Astrocyte (in vitro differentiated cells and primary cell): ENCODE results near the gene RHBDL3. TPM values are rescaled to one million over a fixed set of nuclear protein-coding genes. Genes with fewer than 3 reads are reported as not detected.
"Not testable (repeated sequence)": the region's sequence is repeated elsewhere in the genome, so short reads cannot be mapped to it uniquely, and the experiment has no call there.

Experiments
- DNase-seq: peaks from one replicate; pipeline ENCODE4 v3.0.0-alpha.2; 2010; ENCODE audit warnings: low read depth
- FAIRE-seq: peaks from 2 replicates; lab custom pipeline; 2011; peaks lifted over from hg19 to GRCh38; lab: Jason Lieb, UNC
- H2AFZ ChIP-seq: 2 replicates; pipeline ENCODE4 v1.6.0; 2012; ENCODE audit warnings: low read depth, low read length, inconsistent platforms
- H3K27ac ChIP-seq: 2 replicates; pipeline ENCODE4 v1.5.1; 2011; ENCODE audit warnings: low read depth, low read length, inconsistent platforms
- H3K27me3 ChIP-seq: 2 replicates; pipeline ENCODE4 v1.6.0; 2011; ENCODE audit warnings: low read length, inconsistent platforms; ENCODE audit not compliant: insufficient read depth
- H3K36me3 ChIP-seq: 2 replicates; pipeline ENCODE4 v1.5.1; 2011; ENCODE audit warnings: low read length, inconsistent platforms; ENCODE audit not compliant: insufficient read depth
- H3K4me1 ChIP-seq: 2 replicates; pipeline ENCODE4 v1.5.1; 2011; ENCODE audit warnings: low read length, inconsistent platforms; ENCODE audit not compliant: insufficient read depth
- H3K4me2 ChIP-seq: 2 replicates; pipeline ENCODE4 v1.6.0; 2012; ENCODE audit warnings: low read length, inconsistent platforms
- H3K4me3 ChIP-seq: 2 replicates; pipeline ENCODE4 v1.5.1; 2011; ENCODE audit warnings: low read depth, mild to moderate bottlenecking, low read length, inconsistent platforms; ENCODE audit not compliant: insufficient read depth
- H3K79me2 ChIP-seq: 2 replicates; pipeline ENCODE4 v1.6.0; 2012; ENCODE audit warnings: mild to moderate bottlenecking, low read length, inconsistent platforms; ENCODE audit not compliant: insufficient read depth
- H3K9ac ChIP-seq: 2 replicates; pipeline ENCODE4 v1.6.0; 2012; ENCODE audit warnings: mild to moderate bottlenecking, low read length, inconsistent platforms
- H3K9me3 ChIP-seq: 2 replicates; pipeline ENCODE4 v1.5.1; 2012; ENCODE audit warnings: low read depth, mild to moderate bottlenecking, low read length, inconsistent platforms; ENCODE audit not compliant: insufficient read depth
- H4K20me1 ChIP-seq: 2 replicates; pipeline ENCODE4 v1.6.0; 2012; ENCODE audit warnings: low read length, inconsistent platforms; ENCODE audit not compliant: insufficient read depth
- H3K27ac Mint-ChIP-seq: one replicate; pipeline ENCODE4 v1.8.0; 2021; ENCODE audit warnings: mild to moderate bottlenecking, mixed read lengths; ENCODE audit not compliant: unreplicated experiment
- H3K27me3 Mint-ChIP-seq: one replicate; pipeline ENCODE4 v1.8.0; 2021; ENCODE audit warnings: low read depth, mixed read lengths; ENCODE audit not compliant: unreplicated experiment
- H3K36me3 Mint-ChIP-seq: one replicate; pipeline ENCODE4 v1.8.0; 2021; ENCODE audit warnings: low read depth, mixed read lengths; ENCODE audit not compliant: unreplicated experiment
- H3K4me1 Mint-ChIP-seq: one replicate; pipeline ENCODE4 v1.8.0; 2021; ENCODE audit warnings: low read depth, mixed read lengths; ENCODE audit not compliant: unreplicated experiment
- H3K4me3 Mint-ChIP-seq: one replicate; pipeline ENCODE4 v1.8.0; 2021; ENCODE audit warnings: mild to moderate bottlenecking, moderate library complexity, mixed read lengths; ENCODE audit not compliant: unreplicated experiment
- H3K9me3 Mint-ChIP-seq: one replicate; pipeline ENCODE4 v1.8.0; 2021; ENCODE audit warnings: mild to moderate bottlenecking, mixed read lengths; ENCODE audit not compliant: unreplicated experiment
- EZH2 ChIP-seq: IDR thresholded peaks from 2 replicates; pipeline ENCODE4 v1.6.1; 2012; ENCODE audit warnings: mild to moderate bottlenecking, low read length, inconsistent platforms; ENCODE audit not compliant: insufficient read depth
- total RNA-seq: library from RNA; stranded (reverse); gene quantifications from 2 replicates; pipeline ENCODE4 v1.2.1, GENCODE V29; 2021
- TF ChIP-seq, protein P1 (sequence below): IDR thresholded peaks from 2 replicates; pipeline ENCODE4 v1.5.1; 2011; ENCODE audit warnings: low read depth, mild to moderate bottlenecking, inconsistent platforms, low read length, moderate library complexity; ENCODE audit not compliant: insufficient read depth

RHBDL3 gene
- total RNA-seq, 1 donor from 2014 or later: 1.4 TPM

DNA sequence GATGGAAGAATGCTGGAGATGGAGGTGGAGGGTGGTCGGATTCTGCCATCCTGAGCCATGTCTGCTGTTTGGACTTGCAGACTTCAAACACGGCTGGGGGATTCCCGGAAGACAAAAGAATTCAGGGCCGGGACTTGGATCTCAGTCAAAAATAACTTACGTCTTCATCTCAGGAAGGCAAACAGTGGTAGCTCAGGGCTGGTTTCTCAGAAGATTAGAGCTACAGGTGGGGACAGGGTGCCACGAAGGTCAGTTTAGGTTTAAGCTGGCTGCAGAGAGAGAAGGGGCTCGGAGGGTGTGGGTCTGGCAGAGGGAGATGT is 4.3 kb upstream of the RHBDL3 start:
- H3K27ac ChIP-seq: no peak overlapping the region
- H3K36me3 ChIP-seq: no peaks in the 10 kb centered on the region
- H3K4me1 Mint-ChIP-seq: peaks cover 29% of the 10 kb centered on the region
- H3K27me3 Mint-ChIP-seq: peaks cover 56% of the 10 kb centered on the region
- H2AFZ ChIP-seq: no peak overlapping the region
- peaks cover 31% of the 10 kb centered on the region for H3K27me3 ChIP-seq
- no peaks in the 10 kb centered on the region for H3K9me3 ChIP-seq
- peak overlapping the region; percentile 57 for H3K4me2 ChIP-seq
- TF ChIP-seq EZH2: no peak
- TF ChIP-seq, protein P1, sequence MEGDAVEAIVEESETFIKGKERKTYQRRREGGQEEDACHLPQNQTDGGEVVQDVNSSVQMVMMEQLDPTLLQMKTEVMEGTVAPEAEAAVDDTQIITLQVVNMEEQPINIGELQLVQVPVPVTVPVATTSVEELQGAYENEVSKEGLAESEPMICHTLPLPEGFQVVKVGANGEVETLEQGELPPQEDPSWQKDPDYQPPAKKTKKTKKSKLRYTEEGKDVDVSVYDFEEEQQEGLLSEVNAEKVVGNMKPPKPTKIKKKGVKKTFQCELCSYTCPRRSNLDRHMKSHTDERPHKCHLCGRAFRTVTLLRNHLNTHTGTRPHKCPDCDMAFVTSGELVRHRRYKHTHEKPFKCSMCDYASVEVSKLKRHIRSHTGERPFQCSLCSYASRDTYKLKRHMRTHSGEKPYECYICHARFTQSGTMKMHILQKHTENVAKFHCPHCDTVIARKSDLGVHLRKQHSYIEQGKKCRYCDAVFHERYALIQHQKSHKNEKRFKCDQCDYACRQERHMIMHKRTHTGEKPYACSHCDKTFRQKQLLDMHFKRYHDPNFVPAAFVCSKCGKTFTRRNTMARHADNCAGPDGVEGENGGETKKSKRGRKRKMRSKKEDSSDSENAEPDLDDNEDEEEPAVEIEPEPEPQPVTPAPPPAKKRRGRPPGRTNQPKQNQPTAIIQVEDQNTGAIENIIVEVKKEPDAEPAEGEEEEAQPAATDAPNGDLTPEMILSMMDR: no peak
- peaks cover 11% of the 10 kb centered on the region for H4K20me1 ChIP-seq
- FAIRE-seq (no peak), DNase-seq (peak; percentile 23)
- H3K4me1 ChIP-seq: peaks cover 8% of the 10 kb centered on the region
- no peaks in the 10 kb centered on the region for H3K79me2 ChIP-seq
- H3K9me3 Mint-ChIP-seq: peaks cover 2% of the 10 kb centered on the region
- peak overlapping the region; percentile 29 for H3K27ac Mint-ChIP-seq
- no peak overlapping the region for H3K4me3 ChIP-seq
- H3K9ac ChIP-seq: no peak overlapping the region
- no peak overlapping the region for H3K4me3 Mint-ChIP-seq
- H3K36me3 Mint-ChIP-seq: peaks cover 3% of the 10 kb centered on the region

DNA sequence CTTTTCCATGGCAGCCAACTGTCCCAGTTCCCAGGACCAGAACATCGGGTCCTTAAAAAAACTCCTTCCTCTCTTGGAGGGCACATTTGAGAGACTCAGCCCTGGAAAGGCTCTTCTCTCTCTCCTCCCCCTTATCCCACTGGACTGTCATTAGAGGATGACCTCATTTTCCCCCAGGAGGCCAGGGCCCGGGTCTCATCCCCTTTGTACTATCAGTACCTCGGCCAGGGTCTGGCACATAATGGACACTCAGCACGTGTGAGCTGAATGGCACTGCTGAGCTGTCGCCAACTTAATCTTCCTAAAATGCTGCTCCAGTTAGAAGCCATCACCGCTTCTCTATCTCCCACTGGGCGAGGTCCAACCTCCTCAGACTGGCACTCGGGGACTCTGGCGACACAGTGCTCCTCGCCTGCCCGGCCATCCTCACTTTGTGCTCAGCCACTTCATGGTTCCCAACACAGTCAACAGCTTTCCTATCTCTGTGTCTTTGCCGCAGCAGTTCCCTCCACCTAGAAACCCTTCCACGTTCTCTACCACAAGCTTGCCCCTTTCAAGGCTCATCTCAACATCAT is 3.6 kb upstream of the RHBDL3 start:
- Histone ChIP-seq H3K4me3 (no peak overlapping the region), H3K79me2 (no peaks in the 10 kb centered on the region), H3K27me3 (peaks cover 32% of the 10 kb centered on the region), H3K4me1 (peaks cover 13% of the 10 kb centered on the region), H3K4me2 (no peak overlapping the region), H3K27ac (no peak overlapping the region), H4K20me1 (peaks cover 11% of the 10 kb centered on the region), H2AFZ (no peak overlapping the region), H3K36me3 (no peaks in the 10 kb centered on the region), H3K9me3 (no peaks in the 10 kb centered on the region), H3K9ac (no peak overlapping the region)
- Mint-ChIP-seq H3K36me3 (peaks cover 3% of the 10 kb centered on the region), H3K27me3 (peaks cover 51% of the 10 kb centered on the region), H3K27ac (no peak overlapping the region), H3K9me3 (peaks cover 2% of the 10 kb centered on the region), H3K4me3 (peak overlapping the region; percentile 31), H3K4me1 (peaks cover 31% of the 10 kb centered on the region)
- FAIRE-seq: no peak
- TF ChIP-seq EZH2: no peak
- TF ChIP-seq, protein P1: no peak
- DNase-seq: no peak

DNA sequence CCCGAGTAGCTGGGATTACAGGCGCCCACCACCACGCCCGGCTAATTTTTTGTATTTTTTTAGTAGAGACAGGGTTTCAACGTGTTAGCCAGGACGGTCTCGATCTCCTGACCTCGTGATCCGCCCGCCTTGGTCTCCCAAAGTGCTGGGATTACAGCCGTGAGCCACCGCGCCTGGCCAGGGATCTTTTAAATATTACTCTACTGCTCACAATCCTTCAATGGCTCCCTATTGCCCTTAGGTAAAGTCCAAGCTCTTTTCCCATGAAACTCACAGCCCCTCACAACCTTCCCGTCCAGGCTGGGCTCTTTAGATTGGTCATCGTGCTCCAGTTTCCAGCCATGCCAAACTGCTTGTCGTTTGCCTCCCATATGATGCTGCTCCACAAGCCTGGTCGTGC is 2.1 kb upstream of the RHBDL3 start:
- Histone ChIP-seq H3K4me1 (peaks cover 18% of the 10 kb centered on the region), H3K27me3 (peaks cover 42% of the 10 kb centered on the region), H4K20me1 (peaks cover 20% of the 10 kb centered on the region)
- DNase-seq, H3K9me3 Mint-ChIP-seq, H2AFZ ChIP-seq, H3K4me2 ChIP-seq, H3K4me3 ChIP-seq, FAIRE-seq, H3K36me3 ChIP-seq, H3K79me2 ChIP-seq, H3K9ac ChIP-seq, H3K27ac ChIP-seq, H3K9me3 ChIP-seq, H3K27ac Mint-ChIP-seq, H3K36me3 Mint-ChIP-seq: not testable (repeated sequence)
- Mint-ChIP-seq H3K4me3 (peak overlapping the region; percentile 50), H3K27me3 (peaks cover 50% of the 10 kb centered on the region), H3K4me1 (peaks cover 39% of the 10 kb centered on the region)
